Ovary (tissue), 9 donors: ENCODE data around the gene MOV10. TPM values are rescaled to one million over a fixed set of nuclear protein-coding genes. Genes with fewer than 3 reads are reported as not detected.

Experiments
- DNase-seq, 5 donors: peaks; one replicate each; pipeline ENCODE4 v3.0.0-alpha.2; 2019 to 2020
- H3K27ac ChIP-seq, 2 donors: fragments of 200-600 bp; one replicate each; pipeline versions ENCODE4 v1.5.1 to v1.8.0; 2019 to 2022
- H3K27me3 ChIP-seq: fragments of 200-600 bp; one replicate; pipeline ENCODE4 v1.8.0; 2022
- H3K36me3 ChIP-seq: fragments of 200-600 bp; sonication (generic); one replicate; pipeline ENCODE4 v1.5.1; 2019
- H3K4me1 ChIP-seq: one replicate; pipeline ENCODE4 v1.8.1; 2013; ENCODE audit warnings: mild to moderate bottlenecking, moderate library complexity; ENCODE audit not compliant: insufficient read depth
- H3K4me3 ChIP-seq: fragments of 200-600 bp; sonication (generic); one replicate; pipeline ENCODE4 v1.5.1; 2017
- H3K9me3 ChIP-seq, 2 donors: fragments of 200-600 bp in 1 of 2; sonication (generic) in 1 of 2; one replicate each; pipeline versions ENCODE4 v1.5.1 to v1.8.1; 2013 to 2019; ENCODE audit warnings: mild to moderate bottlenecking in 1 of 2, moderate library complexity in 1 of 2
- EP300 ChIP-seq: sonication (generic); formaldehyde crosslinking; IDR thresholded peaks from one replicate; pipeline ENCODE4 v1.6.1; 2017; ENCODE audit warnings: antibody characterized with exemption
- POLR2A ChIP-seq: fragments of 450-650 bp; IDR thresholded peaks from one replicate; pipeline ENCODE4 v1.6.1; 2017; ENCODE audit warnings: antibody characterized with exemption, mild to moderate bottlenecking, moderate library complexity
- WGBS, 3 donors: extraction: QIAGEN DNeasy Blood & Tissue Kit in 1 of 3; methylation state at CpG; one replicate each; pipeline versions ENCODE4 v1.1.5 to v1.1.7; 2013 to 2017; 5-methylcytosine and 5-hydroxymethylcytosine counted together
- intact Hi-C, 4 donors: fragments of 100-400 bp; cut with DNase I; formaldehyde crosslinking; loops; one replicate each; pipeline versions ENCODE4 v1.11.0 to v1.15.1; 2022 to 2023
- polyA plus RNA-seq, 2 donors: library from polyadenylated mRNA; stranded (reverse); fragments of 200-250 nt in 1 of 2; fragments of 350-450 nt in 1 of 2; fragmentation: Illumina TruSeq in 1 of 2; extraction: RNeasy Lipid Tissue Mini Kit (QIAGEN cat#74804) in 1 of 2; gene quantifications; one replicate each; pipeline ENCODE4 v1.2.3, GENCODE V29; 2013 to 2014
- total RNA-seq, 7 donors: library from RNA; depleted of rRNA in 2 of 7; stranded (reverse); fragments of >200 nt in 2 of 7; fragmentation: NEBNext Ultra II Directional in 3 of 7; extraction: Animal tissue kit (Norgen Biotek cat#: 25700) in 3 of 7; gene quantifications; one replicate each; pipeline versions ENCODE4 v1.1.0 to v1.2.4, GENCODE V29; 2016 to 2023
- TF ChIP-seq, protein P1 (sequence below), 3 donors: fragments of 450-650 bp in 2 of 3; fragments of 200-600 bp in 1 of 3; IDR thresholded peaks; one replicate each; pipeline versions ENCODE4 v1.5.1 to v1.8.0; 2016 to 2022; ENCODE audit warnings: antibody characterized with exemption in 3 of 3, mild to moderate bottlenecking in 1 of 3
- donor health status: DM: no; HTN: no; CAD: no; lungs with moderate emphysema.
- donor health status: DM: no; HTN: no; CAD: no.
- donor health status: Bipolar disorder and iron deficiency.
- donor health status: DM: yes; HTN: yes; CAD: no.
- donor health status: DM: no; HTN: no; CAD: no.
- donor health status: DM: yes; HTN: yes; CAD: no.

The MOV10 gene
- total and polyA plus RNA-seq, 9 donors = 31.7 to 66.3 (median 50.2) TPM

DNA sequence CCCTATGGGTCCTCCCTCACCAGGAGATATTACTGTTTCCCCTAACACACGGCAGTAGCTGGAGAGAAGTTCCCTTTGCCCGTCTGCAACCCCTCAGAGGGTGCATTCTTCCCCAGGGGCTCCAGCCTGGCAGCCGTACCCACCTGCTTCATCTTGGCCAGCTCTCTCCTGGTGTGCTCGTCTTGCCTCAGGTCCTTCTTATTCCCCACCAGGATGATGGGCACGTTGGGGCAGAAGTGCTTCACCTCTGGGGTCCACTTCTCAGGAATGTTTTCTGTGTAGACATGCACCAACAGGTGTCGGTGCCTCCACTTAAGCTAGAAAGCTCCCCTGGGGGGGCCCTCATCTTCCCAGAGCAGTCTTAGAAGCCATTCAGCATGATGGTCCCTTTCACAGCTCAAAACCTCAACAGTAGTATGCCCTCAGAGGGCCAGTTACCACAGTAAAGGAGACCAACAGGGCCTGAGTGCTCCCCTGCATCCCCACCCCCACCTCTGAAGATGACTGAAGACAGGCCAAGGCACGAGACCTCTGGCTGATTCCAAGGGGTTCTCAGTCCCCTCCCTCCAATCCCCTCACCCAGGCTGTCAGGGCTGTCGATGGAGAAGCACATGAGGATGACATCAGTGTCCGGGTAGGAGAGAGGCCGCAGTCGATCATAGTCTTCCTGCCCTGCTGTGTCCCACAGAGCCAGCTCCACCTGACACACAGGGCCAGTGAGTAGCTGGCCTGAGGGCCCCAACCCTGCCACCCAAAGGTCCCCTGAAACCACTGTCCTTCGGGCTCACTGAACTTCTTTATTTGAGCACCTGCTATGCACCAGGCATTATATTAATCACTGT is 28.2 kb downstream of the MOV10 start:
- Histone ChIP-seq H3K27me3 (no peaks in the 10 kb centered on the region), H3K4me3 (no peak overlapping the region), H3K9me3 (no peaks in the 10 kb centered on the region), H3K27ac (peak overlapping the region; percentile 35 to 81), H3K4me1 (peaks cover 26% of the 10 kb centered on the region), H3K36me3 (no peaks in the 10 kb centered on the region)
- intact Hi-C loops = loop anchor here in 2 of 4 donors (10.0 kb wide), 3 partner anchors 78 to 308 kb away; partner anchors contain the start of genes CTTNBP2NL (in 2 of the 2) and WNT2B (in 1 of the 2)
- TF ChIP-seq POLR2A (no peak), EP300 (no peak)
- TF ChIP-seq, protein P1, sequence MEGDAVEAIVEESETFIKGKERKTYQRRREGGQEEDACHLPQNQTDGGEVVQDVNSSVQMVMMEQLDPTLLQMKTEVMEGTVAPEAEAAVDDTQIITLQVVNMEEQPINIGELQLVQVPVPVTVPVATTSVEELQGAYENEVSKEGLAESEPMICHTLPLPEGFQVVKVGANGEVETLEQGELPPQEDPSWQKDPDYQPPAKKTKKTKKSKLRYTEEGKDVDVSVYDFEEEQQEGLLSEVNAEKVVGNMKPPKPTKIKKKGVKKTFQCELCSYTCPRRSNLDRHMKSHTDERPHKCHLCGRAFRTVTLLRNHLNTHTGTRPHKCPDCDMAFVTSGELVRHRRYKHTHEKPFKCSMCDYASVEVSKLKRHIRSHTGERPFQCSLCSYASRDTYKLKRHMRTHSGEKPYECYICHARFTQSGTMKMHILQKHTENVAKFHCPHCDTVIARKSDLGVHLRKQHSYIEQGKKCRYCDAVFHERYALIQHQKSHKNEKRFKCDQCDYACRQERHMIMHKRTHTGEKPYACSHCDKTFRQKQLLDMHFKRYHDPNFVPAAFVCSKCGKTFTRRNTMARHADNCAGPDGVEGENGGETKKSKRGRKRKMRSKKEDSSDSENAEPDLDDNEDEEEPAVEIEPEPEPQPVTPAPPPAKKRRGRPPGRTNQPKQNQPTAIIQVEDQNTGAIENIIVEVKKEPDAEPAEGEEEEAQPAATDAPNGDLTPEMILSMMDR (IDR thresholded peaks at IDR 0.05) = no peak
- 63 to 70% (median 63%) methylated on average over 9 to 12 of the region's 12 CpGs for WGBS, 3 donors
- DNase-seq = no peak

DNA sequence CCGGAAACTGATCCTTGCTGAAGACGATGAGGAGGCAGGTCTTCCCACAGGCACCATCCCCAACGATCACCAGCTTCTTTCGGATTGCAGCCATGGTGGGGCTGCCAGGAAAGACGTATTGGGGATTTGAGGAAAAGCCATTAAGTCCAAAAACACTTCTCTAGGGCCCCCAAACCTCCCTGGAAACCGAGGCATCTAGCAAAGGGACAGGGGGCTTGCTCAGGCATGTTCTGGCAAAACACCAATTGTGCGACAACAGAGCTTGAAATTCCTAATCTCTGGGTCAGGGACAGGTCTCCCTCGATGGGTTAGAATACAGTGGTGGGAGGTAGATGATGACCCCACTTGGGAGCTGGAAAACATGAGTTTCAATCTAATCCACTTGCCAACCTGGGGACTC is 29.2 kb downstream of the MOV10 start:
- Histone ChIP-seq H3K27me3 (no peaks in the 10 kb centered on the region), H3K9me3 (no peaks in the 10 kb centered on the region), H3K4me3 (no peak overlapping the region), H3K4me1 (peaks cover 24% of the 10 kb centered on the region), H3K27ac (peak overlapping the region in 1 of 2 donors; percentile 82), H3K36me3 (no peaks in the 10 kb centered on the region)
- no peak for DNase-seq
- intact Hi-C loops = loop anchor here in 3 of 4 donors (2.0 to 10.0 kb wide), 4 partner anchors 79 to 309 kb away; partner anchors contain the start of genes CTTNBP2NL (in 2 of the 3), CAPZA1 (in 1 of the 3), ST7L (in 1 of the 3) and WNT2B (in 1 of the 3)
- WGBS, 3 donors = 59 to 64% (median 63%) methylated on average over 8 of the region's 8 CpGs
- TF ChIP-seq, protein P1 (IDR thresholded peaks at IDR 0.05) = no peak
- TF ChIP-seq EP300 = no peak
- TF ChIP-seq POLR2A = no peak

DNA sequence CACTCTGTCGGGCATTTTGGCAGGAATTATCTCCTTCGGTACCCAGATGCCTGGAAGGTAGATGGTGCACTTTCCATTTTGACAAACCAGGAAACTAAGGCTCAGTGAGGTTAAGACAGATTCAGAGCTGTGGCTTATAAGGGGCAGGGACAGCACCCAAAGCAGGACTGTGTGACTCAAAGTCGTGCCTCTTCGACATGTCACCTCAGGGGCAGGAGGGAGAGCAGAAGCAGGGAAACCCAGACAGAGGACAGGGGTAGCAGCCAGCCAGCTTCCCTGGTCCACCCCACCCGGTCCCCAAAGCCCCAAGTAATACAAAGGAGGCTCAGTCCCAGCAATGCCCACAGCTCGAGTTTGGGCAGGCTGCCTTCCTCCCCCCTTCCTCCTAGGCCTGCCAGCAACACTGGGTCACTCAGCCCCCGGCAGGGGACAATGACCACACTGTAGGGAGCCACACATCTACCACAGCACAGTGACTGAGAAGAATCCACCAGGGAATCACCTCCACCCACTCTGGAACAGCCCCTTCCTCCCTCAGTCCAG is 30.0 kb downstream of the MOV10 start:
- peak overlapping the region; percentile 67 for H3K4me3 ChIP-seq
- WGBS, 3 donors = 36 to 41% (median 39%) methylated on average over 7 of the region's 7 CpGs
- H3K9me3 ChIP-seq = no peaks in the 10 kb centered on the region
- intact Hi-C loops = loop anchor here in 3 of 4 donors (2.0 to 10.0 kb wide), 4 partner anchors 80 to 310 kb away; partner anchors contain the start of genes CTTNBP2NL (in 2 of the 3), CAPZA1 (in 1 of the 3), ST7L (in 1 of the 3) and WNT2B (in 1 of the 3)
- no peak for DNase-seq
- no peaks in the 10 kb centered on the region for H3K36me3 ChIP-seq
- peaks cover 24% of the 10 kb centered on the region for H3K4me1 ChIP-seq
- TF ChIP-seq POLR2A (no peak), EP300 (no peak)
- TF ChIP-seq, protein P1 (IDR thresholded peaks at IDR 0.05) = no peak
- no peaks in the 10 kb centered on the region for H3K27me3 ChIP-seq
- H3K27ac ChIP-seq = peak overlapping the region; percentile 24 to 82

DNA sequence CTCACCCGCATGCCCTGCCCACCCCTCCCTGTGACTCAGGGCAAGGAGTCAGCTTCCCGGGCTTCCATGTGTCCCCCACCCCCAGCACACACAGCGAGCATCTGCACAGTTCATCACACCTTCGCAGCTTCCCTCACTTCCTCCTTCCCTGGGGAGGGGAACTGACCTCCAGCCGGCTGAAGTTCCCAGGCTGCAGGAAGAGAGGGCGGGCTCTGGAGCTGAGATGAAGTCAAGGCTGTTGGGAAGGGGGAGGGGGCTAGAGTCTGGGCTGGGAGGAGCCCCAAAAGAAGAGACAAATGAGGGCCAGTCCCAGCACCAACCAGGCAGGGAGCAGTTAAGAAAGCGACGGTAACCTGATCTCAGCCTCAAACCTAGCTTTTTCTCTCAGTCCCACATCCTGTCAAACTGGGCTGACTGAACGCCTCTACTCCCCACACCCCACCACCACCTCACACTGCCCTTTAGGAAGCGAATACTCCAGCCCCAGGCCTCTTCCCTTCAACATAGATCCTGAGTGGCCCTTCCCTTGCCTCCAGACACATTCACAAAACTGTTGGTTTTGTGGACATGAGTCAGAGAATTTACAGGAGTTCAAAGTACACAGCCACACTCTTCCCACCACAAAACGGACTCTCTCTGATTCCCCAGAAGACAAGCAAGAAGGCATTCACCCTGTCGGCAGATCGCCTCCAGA is 30.6 kb downstream of the MOV10 start:
- WGBS, 3 donors = 1 to 2% (median 1%) methylated on average over 13 of the region's 13 CpGs
- TF ChIP-seq EP300 (no peak), POLR2A (peak; percentile 71)
- TF ChIP-seq, protein P1 (IDR thresholded peaks at IDR 0.05) = peak in 1 of 3 donors; percentile 11
- intact Hi-C loops = loop anchor here (2.0 to 10.0 kb wide), 9 partner anchors 33 to 313 kb away; partner anchors contain the start of genes CAPZA1 (in 2 of the 4), CTTNBP2NL (in 2 of the 4), ST7L (in 2 of the 4) and MOV10 (in 1 of the 4)
- H3K36me3 ChIP-seq = no peaks in the 10 kb centered on the region
- H3K9me3 ChIP-seq = no peaks in the 10 kb centered on the region
- H3K27me3 ChIP-seq = no peaks in the 10 kb centered on the region
- H3K4me3 ChIP-seq = peak overlapping the region; percentile 67
- peak; percentile 88 to 94 (median 89) for DNase-seq
- H3K4me1 ChIP-seq = peaks cover 21% of the 10 kb centered on the region
- peak overlapping the region; percentile 63 to 82 for H3K27ac ChIP-seq
